RWPE2 (cell line): ENCODE measurements around the gene RACK1.
A peak's percentile ranks its signal among the peaks of the same experiment; 100 is the strongest.

ENCODE experiments used
- ATAC-seq: fragments of 200-7000 bp; cut with Tn5 transposase; 3 replicates; pipeline ENCODE4 v1.9.1; 2021; ENCODE audit warnings: low read depth
- DNase-seq: peaks from one replicate; pipeline ENCODE4 v3.0.0-alpha.2; 2020; ENCODE audit warnings: low spot score
- H3K27ac ChIP-seq: fragments of 450-650 bp; 2 replicates; pipeline ENCODE4 v1.5.1; 2017; ENCODE audit warnings: mild to moderate bottlenecking; ENCODE audit not compliant: poor library complexity, severe bottlenecking
- H3K27me3 ChIP-seq: fragments of 250-450 bp; sonication (Bioruptor Pico); 2 replicates; pipeline ENCODE4 v1.5.1; 2021; ENCODE audit warnings: mild to moderate bottlenecking, moderate library complexity; ENCODE audit not compliant: insufficient read depth, poor library complexity, severe bottlenecking
- H3K36me3 ChIP-seq: fragments of 250-450 bp; sonication (Bioruptor Pico); 2 replicates; pipeline ENCODE4 v1.5.1; 2020; ENCODE audit warnings: low read depth, mild to moderate bottlenecking, moderate library complexity
- H3K4me1 ChIP-seq: fragments of 250-450 bp; sonication (Bioruptor Pico); 2 replicates; pipeline ENCODE4 v1.5.1; 2021; ENCODE audit warnings: mild to moderate bottlenecking, moderate library complexity; ENCODE audit not compliant: insufficient read depth, poor library complexity, severe bottlenecking
- H3K4me3 ChIP-seq: fragments of 250-450 bp; sonication (Bioruptor Pico); 2 replicates; pipeline ENCODE4 v1.5.1; 2021; ENCODE audit warnings: mild to moderate bottlenecking, moderate library complexity; ENCODE audit not compliant: severe bottlenecking
- H3K9me3 ChIP-seq: fragments of 250-450 bp; sonication (Bioruptor Pico); 2 replicates; pipeline ENCODE4 v1.5.1; 2021; ENCODE audit warnings: mild to moderate bottlenecking, moderate library complexity; ENCODE audit not compliant: severe bottlenecking
- CTCF ChIP-seq: fragments of 450-650 bp; IDR thresholded peaks from one replicate; pipeline ENCODE4 v1.5.1; 2017; ENCODE audit warnings: mild to moderate bottlenecking, moderate library complexity; ENCODE audit not compliant: poor library complexity, severe bottlenecking

Gene RACK1

DNA sequence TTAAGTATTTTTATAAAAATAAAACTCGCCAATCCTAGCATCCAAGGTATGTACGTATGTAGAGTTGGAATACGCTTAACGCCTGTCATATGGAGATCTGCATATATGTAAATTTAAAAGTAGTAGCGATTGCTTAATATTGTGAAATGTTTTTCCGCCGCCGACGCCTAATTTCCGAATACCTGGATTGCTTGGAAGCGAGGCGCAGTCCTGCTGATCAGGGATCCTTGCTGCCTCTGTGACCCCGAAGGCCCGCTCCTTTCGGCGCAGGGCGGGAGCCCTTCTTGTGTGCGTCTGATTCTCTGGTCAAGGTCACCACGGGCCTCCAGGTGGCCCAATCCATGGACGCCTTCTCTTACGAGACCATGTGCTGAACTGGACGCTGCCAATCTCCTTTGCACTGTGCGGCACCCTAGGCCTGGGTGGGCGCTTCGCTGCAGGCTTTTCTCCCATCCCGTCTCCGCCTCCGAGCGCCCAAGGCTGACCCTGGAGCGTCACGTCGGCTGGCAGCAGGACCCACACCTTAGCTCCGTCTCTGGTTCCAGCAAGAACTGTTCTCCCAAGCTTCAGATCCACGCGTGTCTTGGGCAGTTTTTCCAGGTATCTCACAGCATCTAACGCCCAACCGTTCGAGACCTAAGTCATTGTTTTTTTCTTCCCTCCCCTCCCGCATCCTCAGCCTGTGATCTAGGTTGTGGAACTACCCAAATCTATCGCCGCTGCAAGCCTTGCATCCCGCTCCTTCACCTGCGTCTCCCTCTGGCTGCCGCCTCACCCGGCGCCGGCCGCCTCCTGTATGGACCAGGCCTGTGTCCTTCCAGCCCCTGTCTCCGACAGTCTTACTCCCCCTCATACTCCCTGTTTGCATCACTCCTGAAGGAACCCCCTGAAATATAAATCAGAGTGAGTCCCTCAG lies 24.2 kb downstream of the RACK1 start:
- Histone ChIP-seq H3K9me3 (no peaks in the 10 kb centered on the region), H3K27ac (no peak overlapping the region), H3K36me3 (no peaks in the 10 kb centered on the region), H3K4me1 (no peaks in the 10 kb centered on the region), H3K27me3 (no peaks in the 10 kb centered on the region), H3K4me3 (no peak overlapping the region)
- ATAC-seq (no peak), DNase-seq (no peak)
- TF ChIP-seq CTCF: no peak

DNA sequence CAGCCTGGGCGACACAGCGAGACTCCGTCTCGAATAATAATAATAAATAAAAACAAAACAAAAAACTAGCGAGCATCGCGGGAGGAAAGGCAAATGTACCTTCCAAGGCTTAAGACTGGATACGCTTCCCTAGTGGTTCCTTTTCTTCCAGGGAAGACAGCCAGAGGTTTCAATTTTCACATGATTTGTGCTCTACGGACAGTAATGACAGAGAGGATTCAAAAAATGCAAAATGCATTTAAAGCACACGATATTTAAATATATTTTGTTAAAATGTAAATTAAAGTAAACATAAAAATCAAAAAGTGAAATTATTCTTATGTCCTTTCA lies 24.9 kb downstream of the RACK1 start:
- no peak for TF ChIP-seq CTCF
- Histone ChIP-seq H3K36me3 (no peaks in the 10 kb centered on the region), H3K4me1 (no peaks in the 10 kb centered on the region), H3K9me3 (no peaks in the 10 kb centered on the region), H3K27ac (no peak overlapping the region), H3K27me3 (no peaks in the 10 kb centered on the region), H3K4me3 (peak overlapping the region; percentile 40)
- ATAC-seq (no peak), DNase-seq (no peak)

- H3K27me3 ChIP-seq: no peaks in the 10 kb centered on the region
- H3K27ac ChIP-seq: peak overlapping the region; percentile 41
- H3K4me3 ChIP-seq: peak overlapping the region; percentile 40
- H3K4me1 ChIP-seq: no peaks in the 10 kb centered on the region
- no peaks in the 10 kb centered on the region for H3K9me3 ChIP-seq
- TF ChIP-seq CTCF: no peak
- ATAC-seq: peak; percentile 15
- H3K36me3 ChIP-seq: no peaks in the 10 kb centered on the region
- DNase-seq: no peak
Observed at GRCh38 chr5:181217803-181218062, 26.0 kb downstream of the RACK1 start.

DNA sequence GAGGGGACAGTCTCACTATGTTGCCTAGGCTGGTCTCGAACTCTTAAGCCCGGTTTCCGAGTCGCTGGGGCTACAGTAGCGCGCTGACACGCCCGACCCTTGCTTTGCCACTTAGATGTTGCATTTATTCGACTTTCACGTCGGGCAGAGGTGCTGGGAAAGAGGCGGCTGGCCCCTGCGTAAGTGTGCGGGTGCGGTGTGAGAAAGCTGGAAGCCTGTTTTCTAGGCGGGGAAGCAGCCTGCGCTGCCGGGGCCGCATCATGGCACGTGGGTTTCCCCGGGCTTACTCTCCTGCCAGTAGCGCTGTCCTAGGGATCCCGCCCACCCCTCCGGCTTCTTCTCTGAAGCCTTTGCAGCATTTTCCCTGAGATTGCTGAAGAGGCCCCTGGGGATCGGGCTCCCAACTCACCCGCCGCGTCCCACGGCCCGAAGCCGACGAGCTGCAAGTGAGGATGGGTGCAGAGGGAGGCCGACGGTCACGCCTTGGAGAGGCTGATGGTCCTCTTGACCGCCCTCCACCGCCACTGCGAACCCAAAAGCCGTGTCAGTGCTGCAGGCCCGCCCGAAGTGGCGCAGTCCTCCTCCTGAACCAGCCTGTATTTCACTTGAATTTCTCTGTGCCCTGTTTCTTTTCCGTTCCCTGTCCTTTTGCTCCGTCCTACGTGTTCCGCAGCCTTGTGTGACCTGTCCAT lies 26.4 kb downstream of the RACK1 start:
- H3K36me3 ChIP-seq: no peaks in the 10 kb centered on the region
- peak; percentile 86 for DNase-seq
- H3K27me3 ChIP-seq: no peaks in the 10 kb centered on the region
- peak overlapping the region; percentile 41 for H3K27ac ChIP-seq
- peak; percentile 39 for ATAC-seq
- TF ChIP-seq CTCF: peak; percentile 20
- H3K9me3 ChIP-seq: no peaks in the 10 kb centered on the region
- no peaks in the 10 kb centered on the region for H3K4me1 ChIP-seq
- peak overlapping the region; percentile 40 for H3K4me3 ChIP-seq
